GM12878 (cell line): ENCODE measurements around the gene TRAPPC6A. TPM values are rescaled to one million over a fixed set of nuclear protein-coding genes. Genes with fewer than 3 reads are reported as not detected.

Experiments
- ATAC-seq: fragments of 200-7000 bp; cut with Tn5 transposase; 3 replicates; pipeline ENCODE4 v1.9.1; 2020; ENCODE audit warnings: mild to moderate bottlenecking, moderate library complexity
- BruUV-seq: library from RNA; stranded (reverse); fragments of 400-500 nt; replicated peaks from 2 replicates; lab custom pipeline; 2021; lab: Mats Ljungman, UMichigan
- CTCF ChIA-PET: fragments of 300-600 bp; sonication (Branson Sonifier 250); formaldehyde crosslinking; extraction: SDS; loops from one replicate; lab custom pipeline; 2021; ENCODE audit warnings: inconsistent platforms; lab: Yijun Ruan, JAX
- POLR2A ChIA-PET: fragments of 350-600 bp; formaldehyde crosslinking; extraction: SDS; loops from one replicate; lab custom pipeline; 2021; ENCODE audit warnings: inconsistent platforms; lab: Charles Lee
- RAD21 ChIA-PET: fragments of 300-600 bp; sonication (Branson Sonifier 250); formaldehyde crosslinking; loops from one replicate; lab custom pipeline; 2023; ENCODE audit warnings: antibody characterized with exemption; ENCODE audit not compliant: unreplicated experiment; lab: Charles Lee
- SMC1A ChIA-PET: fragments of 300-600 bp; sonication (Branson Sonifier 250); formaldehyde crosslinking; loops from one replicate; lab custom pipeline; 2023; ENCODE audit not compliant: unreplicated experiment, uncharacterized antibody; lab: Charles Lee
- DNase-seq: peaks from one replicate; pipeline ENCODE4 v3.0.0-alpha.2; 2011; ENCODE audit warnings: low read depth, low spot score
- FAIRE-seq: peaks from 3 replicates; lab custom pipeline; 2011; peaks lifted over from hg19 to GRCh38; lab: Jason Lieb, UNC
- H2AFZ ChIP-seq: 2 replicates; pipeline ENCODE4 v1.6.0; 2011; ENCODE audit warnings: low read depth, low read length, control low read depth; ENCODE audit not compliant: control insufficient read depth
- H3K27ac ChIP-seq: 2 replicates; pipeline ENCODE4 v1.5.1; 2011; ENCODE audit warnings: control low read depth; ENCODE audit not compliant: control insufficient read depth, insufficient read depth
- H3K27me3 ChIP-seq, 2 experiments: replicated peaks in 1 of 2; 2 replicates each; pipeline versions ENCODE4 v1.6.0 to v1.6.1; 2011; ENCODE audit warnings: low read length in 1 of 2; ENCODE audit not compliant: control insufficient read depth in 2 of 2, insufficient read depth in 2 of 2
- H3K36me3 ChIP-seq, 2 experiments: 2 replicates each; pipeline ENCODE4 v1.5.1; 2011; ENCODE audit warnings: low read length in 1 of 2; ENCODE audit not compliant: control insufficient read depth in 2 of 2, insufficient read depth in 2 of 2
- H3K4me1 ChIP-seq: 2 replicates; pipeline ENCODE4 v1.6.1; 2011; ENCODE audit warnings: mild to moderate bottlenecking, low read length, moderate library complexity, mixed read lengths; ENCODE audit not compliant: control insufficient read depth, insufficient read depth
- H3K4me2 ChIP-seq: 2 replicates; pipeline ENCODE4 v1.6.0; 2011; ENCODE audit warnings: control low read depth; ENCODE audit not compliant: control insufficient read depth, insufficient read depth
- H3K4me3 ChIP-seq: fragments of 200-600 bp; sonication (generic); 2 replicates; pipeline ENCODE4 v1.5.1; 2016
- H3K79me2 ChIP-seq: 2 replicates; pipeline ENCODE4 v1.6.0; 2011; ENCODE audit warnings: low read length; ENCODE audit not compliant: control insufficient read depth, insufficient read depth
- H3K9ac ChIP-seq: 2 replicates; pipeline ENCODE4 v1.8.0; 2011; ENCODE audit warnings: low read length, control low read depth, mixed read lengths; ENCODE audit not compliant: control insufficient read depth, insufficient read depth
- H3K9me3 ChIP-seq: replicated peaks from 3 replicates; pipeline ENCODE4 v1.5.1; 2011; ENCODE audit warnings: mild to moderate bottlenecking, low read length; ENCODE audit not compliant: control insufficient read depth, insufficient read depth
- H4K20me1 ChIP-seq: 2 replicates; pipeline ENCODE4 v1.6.0; 2011; ENCODE audit not compliant: control insufficient read depth, insufficient read depth
- EZH2 ChIP-seq: IDR thresholded peaks from 2 replicates; pipeline ENCODE4 v1.6.1; 2012; ENCODE audit warnings: low read depth, mild to moderate bottlenecking, control low read depth, inconsistent platforms, low read length, borderline replicate concordance; ENCODE audit not compliant: control insufficient read depth
- IKZF2 ChIP-seq, 2 experiments: fragments of 450-650 bp; IDR thresholded peaks; 2 replicates each; pipeline ENCODE4 v1.6.1; 2017; ENCODE audit warnings: mild to moderate bottlenecking in 2 of 2, moderate library complexity in 2 of 2
- MYC ChIP-seq: IDR thresholded peaks from 2 replicates; pipeline ENCODE4 v1.6.1; 2011; ENCODE audit warnings: mild to moderate bottlenecking, low read length, moderate library complexity, inconsistent platforms; ENCODE audit not compliant: insufficient read depth, insufficient replicate concordance, insufficient read length, severe bottlenecking
- SREBF2 ChIP-seq: IDR thresholded peaks from 2 replicates; pipeline ENCODE4 v1.6.1; 2012; ENCODE audit warnings: mild to moderate bottlenecking, low read length
- ZNF207 ChIP-seq: fragments of 450-650 bp; IDR thresholded peaks from 2 replicates; pipeline ENCODE4 v1.6.1; 2014; ENCODE audit warnings: antibody characterized with exemption, mild to moderate bottlenecking, borderline replicate concordance
- ZNF217 ChIP-seq: fragments of 450-650 bp; IDR thresholded peaks from 2 replicates; pipeline ENCODE4 v1.6.1; 2017; ENCODE audit warnings: antibody characterized with exemption, mild to moderate bottlenecking
- WGBS: methylation state at CpG from one replicate; pipeline ENCODE4 v1.1.6; 2016; ENCODE audit warnings: low lambda C conversion rate; ENCODE audit not compliant: insufficient replicate concordance, insufficient coverage; ENCODE audit errors: missing lambda C conversion rate; 5-methylcytosine and 5-hydroxymethylcytosine counted together
- in situ Hi-C: fragments of 300-500 bp; cut with MboI; formaldehyde crosslinking; loops from 9 replicates; pipeline ENCODE4 v1.14.3; 2018; ENCODE audit warnings: mixed read lengths
- intact Hi-C: fragments of 100-400 bp; cut with micrococcal nuclease; formaldehyde crosslinking; loops from one replicate; pipeline ENCODE4 v1.14.2; 2022; ENCODE audit not compliant: unreplicated experiment
- polyA plus RNA-seq, 11 experiments: library from polyadenylated mRNA; depleted of rRNA in 4 of 11; unstranded in 6 of 11; stranded (reverse) in 5 of 11; fragments of >200 nt; fragmentation: Nextera tagmentation in 4 of 11; fragmentation: Illumina TruSeq in 1 of 11; extraction: Ambion mirVana in 4 of 11; extraction: Trizol in 1 of 11; gene quantifications; 1 replicate in 1 of 11; 2 replicates in 10 of 11; pipeline versions ENCODE4 v1.2.1 to v1.2.3, GENCODE V29; 2011 to 2016; ENCODE audit warnings: inconsistent platforms in 2 of 11, missing spikeins in 2 of 11, low read depth in 1 of 11
- total RNA-seq, 4 experiments: library from RNA; depleted of rRNA in 3 of 4; stranded (reverse); fragments of >200 nt in 3 of 4; fragmentation: Illumina TruSeq in 1 of 4; extraction: Trizol in 1 of 4; gene quantifications; 2 replicates each; pipeline versions ENCODE4 v1.2.1 to v1.2.3, GENCODE V29; 2013 to 2021
- TF ChIP-seq, protein P1 (sequence below): fragments of 450-650 bp; IDR thresholded peaks from 2 replicates; pipeline ENCODE4 v1.6.1; 2016; ENCODE audit warnings: mild to moderate bottlenecking
- TF ChIP-seq, protein P2 (sequence below): fragments of 450-650 bp; IDR thresholded peaks from 2 replicates; pipeline ENCODE4 v1.6.1; 2018; ENCODE audit warnings: borderline replicate concordance, mild to moderate bottlenecking; ENCODE audit not compliant: partially characterized antibody
- TF ChIP-seq, protein P3 (sequence below): fragments of 450-650 bp; formaldehyde crosslinking; IDR thresholded peaks from 2 replicates; pipeline ENCODE4 v1.4.0; 2022; ENCODE audit warnings: mild to moderate bottlenecking, moderate library complexity
- TF ChIP-seq, protein P4 (sequence below): fragments of 450-650 bp; IDR thresholded peaks from 2 replicates; pipeline ENCODE4 v1.6.1; 2016; ENCODE audit warnings: mild to moderate bottlenecking

Gene TRAPPC6A
- total and polyA plus RNA-seq, 10 of the 15 experiments (the other 5 are each of a cell fraction or from before 2014, with no cell fraction given), result 1.8 to 83.9 (median 35.8) TPM

GRCh38 chr19:45125360-45125759 is 52.7 kb downstream of the TRAPPC6A start:
- no peak for ATAC-seq
- no peak overlapping the region for H3K4me3 ChIP-seq
- no peak for TF ChIP-seq SREBF2
- TF ChIP-seq ZNF207, result no peak
- TF ChIP-seq, protein P1, sequence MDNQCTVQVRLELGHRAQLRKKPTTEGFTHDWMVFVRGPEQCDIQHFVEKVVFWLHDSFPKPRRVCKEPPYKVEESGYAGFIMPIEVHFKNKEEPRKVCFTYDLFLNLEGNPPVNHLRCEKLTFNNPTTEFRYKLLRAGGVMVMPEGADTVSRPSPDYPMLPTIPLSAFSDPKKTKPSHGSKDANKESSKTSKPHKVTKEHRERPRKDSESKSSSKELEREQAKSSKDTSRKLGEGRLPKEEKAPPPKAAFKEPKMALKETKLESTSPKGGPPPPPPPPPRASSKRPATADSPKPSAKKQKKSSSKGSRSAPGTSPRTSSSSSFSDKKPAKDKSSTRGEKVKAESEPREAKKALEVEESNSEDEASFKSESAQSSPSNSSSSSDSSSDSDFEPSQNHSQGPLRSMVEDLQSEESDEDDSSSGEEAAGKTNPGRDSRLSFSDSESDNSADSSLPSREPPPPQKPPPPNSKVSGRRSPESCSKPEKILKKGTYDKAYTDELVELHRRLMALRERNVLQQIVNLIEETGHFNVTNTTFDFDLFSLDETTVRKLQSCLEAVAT, result no peak
- TF ChIP-seq, protein P2, sequence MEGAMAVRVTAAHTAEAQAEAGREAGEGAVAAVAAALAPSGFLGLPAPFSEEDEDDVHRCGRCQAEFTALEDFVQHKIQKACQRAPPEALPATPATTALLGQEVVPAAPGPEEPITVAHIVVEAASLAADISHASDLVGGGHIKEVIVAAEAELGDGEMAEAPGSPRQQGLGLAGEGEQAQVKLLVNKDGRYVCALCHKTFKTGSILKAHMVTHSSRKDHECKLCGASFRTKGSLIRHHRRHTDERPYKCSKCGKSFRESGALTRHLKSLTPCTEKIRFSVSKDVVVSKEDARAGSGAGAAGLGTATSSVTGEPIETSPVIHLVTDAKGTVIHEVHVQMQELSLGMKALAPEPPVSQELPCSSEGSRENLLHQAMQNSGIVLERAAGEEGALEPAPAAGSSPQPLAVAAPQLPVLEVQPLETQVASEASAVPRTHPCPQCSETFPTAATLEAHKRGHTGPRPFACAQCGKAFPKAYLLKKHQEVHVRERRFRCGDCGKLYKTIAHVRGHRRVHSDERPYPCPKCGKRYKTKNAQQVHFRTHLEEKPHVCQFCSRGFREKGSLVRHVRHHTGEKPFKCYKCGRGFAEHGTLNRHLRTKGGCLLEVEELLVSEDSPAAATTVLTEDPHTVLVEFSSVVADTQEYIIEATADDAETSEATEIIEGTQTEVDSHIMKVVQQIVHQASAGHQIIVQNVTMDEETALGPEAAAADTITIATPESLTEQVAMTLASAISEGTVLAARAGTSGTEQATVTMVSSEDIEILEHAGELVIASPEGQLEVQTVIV, result no peak
- TF ChIP-seq, protein P3, sequence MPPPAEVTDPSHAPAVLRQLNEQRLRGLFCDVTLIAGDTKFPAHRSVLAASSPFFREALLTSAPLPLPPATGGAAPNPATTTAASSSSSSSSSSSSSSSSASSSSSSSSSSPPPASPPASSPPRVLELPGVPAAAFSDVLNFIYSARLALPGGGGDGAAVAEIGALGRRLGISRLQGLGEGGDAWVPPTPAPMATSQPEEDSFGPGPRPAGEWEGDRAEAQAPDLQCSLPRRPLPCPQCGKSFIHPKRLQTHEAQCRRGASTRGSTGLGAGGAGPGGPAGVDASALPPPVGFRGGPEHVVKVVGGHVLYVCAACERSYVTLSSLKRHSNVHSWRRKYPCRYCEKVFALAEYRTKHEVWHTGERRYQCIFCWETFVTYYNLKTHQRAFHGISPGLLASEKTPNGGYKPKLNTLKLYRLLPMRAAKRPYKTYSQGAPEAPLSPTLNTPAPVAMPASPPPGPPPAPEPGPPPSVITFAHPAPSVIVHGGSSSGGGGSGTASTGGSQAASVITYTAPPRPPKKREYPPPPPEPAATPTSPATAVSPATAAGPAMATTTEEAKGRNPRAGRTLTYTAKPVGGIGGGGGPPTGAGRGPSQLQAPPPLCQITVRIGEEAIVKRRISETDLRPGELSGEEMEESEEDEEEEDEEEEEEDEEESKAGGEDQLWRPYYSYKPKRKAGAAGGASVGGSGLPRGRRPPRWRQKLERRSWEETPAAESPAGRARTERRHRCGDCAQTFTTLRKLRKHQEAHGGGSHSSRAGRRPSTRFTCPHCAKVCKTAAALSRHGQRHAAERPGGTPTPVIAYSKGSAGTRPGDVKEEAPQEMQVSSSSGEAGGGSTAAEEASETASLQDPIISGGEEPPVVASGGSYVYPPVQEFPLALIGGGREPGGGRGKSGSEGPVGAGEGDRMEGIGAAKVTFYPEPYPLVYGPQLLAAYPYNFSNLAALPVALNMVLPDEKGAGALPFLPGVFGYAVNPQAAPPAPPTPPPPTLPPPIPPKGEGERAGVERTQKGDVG (CRISPR knock-in tag), result no peak
- TF ChIP-seq IKZF2 (IDR thresholded peaks at IDR 0.05), result no peak
- TF ChIP-seq EZH2, result no peak
- TF ChIP-seq, protein P4, sequence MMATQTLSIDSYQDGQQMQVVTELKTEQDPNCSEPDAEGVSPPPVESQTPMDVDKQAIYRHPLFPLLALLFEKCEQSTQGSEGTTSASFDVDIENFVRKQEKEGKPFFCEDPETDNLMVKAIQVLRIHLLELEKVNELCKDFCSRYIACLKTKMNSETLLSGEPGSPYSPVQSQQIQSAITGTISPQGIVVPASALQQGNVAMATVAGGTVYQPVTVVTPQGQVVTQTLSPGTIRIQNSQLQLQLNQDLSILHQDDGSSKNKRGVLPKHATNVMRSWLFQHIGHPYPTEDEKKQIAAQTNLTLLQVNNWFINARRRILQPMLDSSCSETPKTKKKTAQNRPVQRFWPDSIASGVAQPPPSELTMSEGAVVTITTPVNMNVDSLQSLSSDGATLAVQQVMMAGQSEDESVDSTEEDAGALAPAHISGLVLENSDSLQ, result no peak
- TF ChIP-seq MYC, result no peak
- no peak for TF ChIP-seq ZNF217

More at GRCh38 chr19:45125360-45125759, 52.7 kb downstream of the TRAPPC6A start:
- Histone ChIP-seq H3K9me3 (no peaks in the 10 kb centered on the region), H3K4me2 (no peak overlapping the region), H3K4me1 (peaks cover 28% of the 10 kb centered on the region), H2AFZ (no peak overlapping the region), H3K79me2 (peaks cover 40% of the 10 kb centered on the region), H3K27ac (no peak overlapping the region), H3K27me3 (no peaks in the 10 kb centered on the region), H4K20me1 (no peaks in the 10 kb centered on the region), H3K9ac (no peak overlapping the region), H3K36me3 (peaks cover 0 to 11% of the 10 kb centered on the region in 2 experiments; a peak in 3 of 4 replicates)
- no TSS peak for BruUV-seq
- in situ Hi-C loops (no loop called here), intact Hi-C loops (no loop called here)
- POLR2A ChIA-PET, result interaction anchor here (0.5 to 1.4 kb wide), 7 partner anchors 12 to 165 kb away, joined by 3 to 5 read pairs (median 3); no protein-coding TSS in a partner anchor
- CTCF ChIA-PET, result interaction anchor here (0.5 to 4.5 kb wide), 23 partner anchors 10 to 221 kb away, joined by 3 to 39 read pairs (median 5); partner anchors contain the start of genes BLOC1S3, GEMIN7, PPP1R37 and TRAPPC6A
- FAIRE-seq, result no peak
- DNase-seq, result no peak
- WGBS, result 85% methylated on average over 9 of the region's 9 CpGs
- SMC1A ChIA-PET, result interaction anchor here (1.0 to 4.6 kb wide), 7 partner anchors 11 to 137 kb away, joined by 3 to 39 read pairs (median 6); partner anchors contain the start of gene PPP1R37
- RAD21 ChIA-PET, result interaction anchor here (1.0 to 1.6 kb wide), 4 partner anchors 34 to 74 kb away, joined by 3 to 5 read pairs (median 3); no protein-coding TSS in a partner anchor
